ENCODE results near the gene RRP15. TPM values are rescaled to one million over a fixed set of nuclear protein-coding genes. Genes with fewer than 3 reads are reported as not detected.

RRP15 gene
- polyA plus RNA-seq, 3 donors, result 0.81 to 7.6 (median 4.6) TPM

DNA sequence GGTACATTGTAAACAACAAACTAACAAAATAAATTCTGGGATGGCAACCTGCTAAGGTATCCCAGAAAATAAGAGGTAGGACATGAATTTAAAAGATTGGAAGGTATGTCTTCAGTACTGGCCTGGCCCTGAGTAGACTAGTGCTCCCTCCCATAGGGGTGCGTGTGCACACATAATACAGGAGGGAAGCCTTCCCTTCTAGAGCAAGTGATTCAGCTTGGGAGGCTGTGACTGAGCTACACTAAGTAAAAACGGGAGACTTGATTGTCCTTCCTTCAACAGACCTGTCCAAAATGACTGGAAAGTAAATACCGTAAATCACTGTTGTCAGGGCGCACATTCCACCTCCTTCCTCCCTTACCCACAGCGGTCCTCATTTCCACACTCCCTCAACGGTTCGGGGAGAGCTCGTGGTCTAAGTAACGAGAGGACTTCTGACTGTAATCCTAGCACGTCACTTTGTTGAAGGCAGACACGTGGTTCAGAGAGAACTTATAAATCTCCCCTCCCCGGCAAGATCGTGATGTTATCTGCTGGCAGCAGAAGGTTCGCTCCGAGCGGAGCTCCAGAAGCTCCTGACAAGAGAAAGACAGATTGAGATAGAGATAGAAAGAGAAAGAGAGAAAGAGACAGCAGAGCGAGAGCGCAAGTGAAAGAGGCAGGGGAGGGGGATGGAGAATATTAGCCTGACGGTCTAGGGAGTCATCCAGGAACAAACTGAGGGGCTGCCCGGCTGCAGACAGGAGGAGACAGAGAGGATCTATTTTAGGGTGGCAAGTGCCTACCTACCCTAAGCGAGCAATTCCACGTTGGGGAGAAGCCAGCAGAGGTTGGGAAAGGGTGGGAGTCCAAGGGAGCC lies 60.0 kb downstream of the RRP15 start, which contains the start of gene TGFB2:
TSS of gene TGFB2 (plus strand) at position 523 of the 859 bp plus-strand sequence. CDS start 1,366 bp downstream, outside the sequence.
- 0% methylated on average over 8 of the region's 22 CpGs for WGBS (ENCODE audit: insufficient coverage)
- Mint-ChIP-seq H3K36me3 (peaks cover 10% of the 10 kb centered on the region in 2 donors), H3K27ac (peak within 1 kb of the TSS in 4 of 7 donors; percentile 9 to 33 (median 30)), H3K9me3 (peaks cover 0 to 12% (median 7%) of the 10 kb centered on the region in 7 donors), H3K27me3 (ENCODE audit: low read depth in 3 of 3) (peaks cover 10 to 39% (median 11%) of the 10 kb centered on the region in 3 donors), H3K4me1 (peaks cover 25% of the 10 kb centered on the region), H3K4me3 (no peak within 1 kb of the TSS)
- Histone ChIP-seq H3K36me3 (replicated peaks in 1 of 2; ENCODE audit: control insufficient read depth in 1 of 2, insufficient read depth in 2 of 2, low read length in 2 of 2) (no peaks in the 10 kb centered on the region), H3K9me3 (replicated peaks in 1 of 2; ENCODE audit: control insufficient read depth in 1 of 2, insufficient read depth in 1 of 2, low read length in 2 of 2) (no peaks in the 10 kb centered on the region), H3K27me3 (ENCODE audit: control insufficient read depth in 2 of 2, insufficient read depth in 2 of 2, low read length in 2 of 2) (peaks cover 65 to 67% of the 10 kb centered on the region in 2 donors), H4K20me1 (ENCODE audit: insufficient read depth, low read length) (no peaks in the 10 kb centered on the region), H3K27ac (ENCODE audit: low read depth in 1 of 2, low read length in 2 of 2) (no peak within 1 kb of the TSS), H3K79me2 (ENCODE audit: insufficient read depth, low read length) (no peaks in the 10 kb centered on the region), H3K9ac (ENCODE audit: insufficient read depth, low read length, poor library complexity, severe bottlenecking) (peak within 1 kb of the TSS; percentile 48), H3K4me1 (ENCODE audit: control insufficient read depth in 1 of 2, insufficient read depth in 2 of 2, low read length in 2 of 2) (peaks cover 29% of the 10 kb centered on the region in 2 donors), H3K4me2 (replicated peaks; ENCODE audit: extremely low read depth, low read length, poor library complexity, severe bottlenecking) (peak within 1 kb of the TSS; percentile 86), H3K4me3 (replicated peaks in 1 of 3; ENCODE audit: low read depth in 2 of 3, low read length in 3 of 3) (peak within 1 kb of the TSS; percentile 32 to 78 (median 39)), H2AFZ (ENCODE audit: insufficient read depth, low read depth, low read length, poor library complexity, severe bottlenecking) (peak within 1 kb of the TSS; percentile 75)
- TF ChIP-seq, protein P1, sequence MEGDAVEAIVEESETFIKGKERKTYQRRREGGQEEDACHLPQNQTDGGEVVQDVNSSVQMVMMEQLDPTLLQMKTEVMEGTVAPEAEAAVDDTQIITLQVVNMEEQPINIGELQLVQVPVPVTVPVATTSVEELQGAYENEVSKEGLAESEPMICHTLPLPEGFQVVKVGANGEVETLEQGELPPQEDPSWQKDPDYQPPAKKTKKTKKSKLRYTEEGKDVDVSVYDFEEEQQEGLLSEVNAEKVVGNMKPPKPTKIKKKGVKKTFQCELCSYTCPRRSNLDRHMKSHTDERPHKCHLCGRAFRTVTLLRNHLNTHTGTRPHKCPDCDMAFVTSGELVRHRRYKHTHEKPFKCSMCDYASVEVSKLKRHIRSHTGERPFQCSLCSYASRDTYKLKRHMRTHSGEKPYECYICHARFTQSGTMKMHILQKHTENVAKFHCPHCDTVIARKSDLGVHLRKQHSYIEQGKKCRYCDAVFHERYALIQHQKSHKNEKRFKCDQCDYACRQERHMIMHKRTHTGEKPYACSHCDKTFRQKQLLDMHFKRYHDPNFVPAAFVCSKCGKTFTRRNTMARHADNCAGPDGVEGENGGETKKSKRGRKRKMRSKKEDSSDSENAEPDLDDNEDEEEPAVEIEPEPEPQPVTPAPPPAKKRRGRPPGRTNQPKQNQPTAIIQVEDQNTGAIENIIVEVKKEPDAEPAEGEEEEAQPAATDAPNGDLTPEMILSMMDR (IDR thresholded peaks at IDR 0.05), result no peak
- DNase-seq, result peak; percentile 34 to 68 (median 45)
- intact Hi-C loops (cut with micrococcal nuclease), result loop anchor here (5.0 to 10.0 kb wide), 4 partner anchors 122 to 1240 kb away; partner anchors contain the start of gene LYPLAL1 (in 1 of the 2)

- Histone ChIP-seq H4K20me1 (ENCODE audit: insufficient read depth, low read length) (no peaks in the 10 kb centered on the region), H3K27ac (ENCODE audit: low read depth in 1 of 2, low read length in 2 of 2) (no peak overlapping the region), H3K36me3 (replicated peaks in 1 of 2; ENCODE audit: control insufficient read depth in 1 of 2, insufficient read depth in 2 of 2, low read length in 2 of 2) (no peaks in the 10 kb centered on the region), H3K9ac (ENCODE audit: insufficient read depth, low read length, poor library complexity, severe bottlenecking) (peak overlapping the region; percentile 48), H2AFZ (ENCODE audit: insufficient read depth, low read depth, low read length, poor library complexity, severe bottlenecking) (peak overlapping the region; percentile 75), H3K4me2 (replicated peaks; ENCODE audit: extremely low read depth, low read length, poor library complexity, severe bottlenecking) (peak overlapping the region; percentile 86), H3K27me3 (ENCODE audit: control insufficient read depth in 2 of 2, insufficient read depth in 2 of 2, low read length in 2 of 2) (peaks cover 65 to 67% of the 10 kb centered on the region in 2 donors), H3K4me3 (replicated peaks in 1 of 3; ENCODE audit: low read depth in 2 of 3, low read length in 3 of 3) (peak overlapping the region; percentile 32 to 78 (median 39)), H3K9me3 (replicated peaks in 1 of 2; ENCODE audit: control insufficient read depth in 1 of 2, insufficient read depth in 1 of 2, low read length in 2 of 2) (no peaks in the 10 kb centered on the region), H3K4me1 (ENCODE audit: control insufficient read depth in 1 of 2, insufficient read depth in 2 of 2, low read length in 2 of 2) (peaks cover 35 to 36% of the 10 kb centered on the region in 2 donors), H3K79me2 (ENCODE audit: insufficient read depth, low read length) (no peaks in the 10 kb centered on the region)
- Mint-ChIP-seq H3K9me3 (peaks cover 0 to 12% (median 7%) of the 10 kb centered on the region in 7 donors), H3K27me3 (ENCODE audit: low read depth in 3 of 3) (peaks cover 12 to 41% (median 12%) of the 10 kb centered on the region in 3 donors), H3K27ac (peak overlapping the region in 4 of 7 donors; percentile 9 to 33 (median 30)), H3K4me3 (no peak overlapping the region), H3K36me3 (peaks cover 10% of the 10 kb centered on the region in 2 donors), H3K4me1 (peaks cover 30% of the 10 kb centered on the region)
- DNase-seq, result peak; percentile 14 to 31 (median 18)
- intact Hi-C loops (cut with micrococcal nuclease), result loop anchor here (5.0 to 10.0 kb wide), 4 partner anchors 121 to 1239 kb away; partner anchors contain the start of gene LYPLAL1 (in 1 of the 2)
- TF ChIP-seq, protein P1 (IDR thresholded peaks at IDR 0.05), result no peak
- WGBS (ENCODE audit: insufficient coverage), result under 1% methylated on average over 60 of the region's 64 CpGs
Measured at GRCh38 chr1:218345673-218346390, 60.7 kb downstream of the RRP15 start.

Data from CD14-positive monocyte (primary cell).